ENCODE results near the gene ASCL1. TPM values are rescaled to one million over a fixed set of nuclear protein-coding genes. Genes with fewer than 3 reads are reported as not detected.

ASCL1 gene
- total and polyA plus RNA-seq, 9 of the 15 experiments (the other 6 are each of a cell fraction or from before 2014, with no cell fraction given) = 0.01 to 0.09 (median 0.04) TPM; not detected in 3

DNA sequence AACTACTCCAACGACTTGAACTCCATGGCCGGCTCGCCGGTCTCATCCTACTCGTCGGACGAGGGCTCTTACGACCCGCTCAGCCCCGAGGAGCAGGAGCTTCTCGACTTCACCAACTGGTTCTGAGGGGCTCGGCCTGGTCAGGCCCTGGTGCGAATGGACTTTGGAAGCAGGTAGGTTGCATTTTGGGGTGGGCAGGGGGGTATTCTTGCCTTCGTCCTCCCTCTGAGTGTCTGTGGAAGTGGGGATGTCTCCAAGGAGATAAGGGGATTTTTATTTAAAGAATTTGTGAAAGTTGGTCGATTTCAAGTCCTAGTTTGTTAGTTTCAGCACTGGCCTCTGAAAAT lies 1.3 kb downstream of the ASCL1 start:
- no peaks in the 10 kb centered on the region for H3K79me2 ChIP-seq (ENCODE audit: control insufficient read depth, insufficient read depth, low read length)
- intact Hi-C loops (cut with micrococcal nuclease) (no loop called here), in situ Hi-C loops (cut with MboI) (no loop called here)
- ATAC-seq (no peak), FAIRE-seq (no peak), DNase-seq (ENCODE audit: extremely low read depth in 1 of 4, low spot score in 3 of 4) (no peak)
- H3K9ac ChIP-seq (ENCODE audit: insufficient read depth in 1 of 2, low read depth in 2 of 2, low read length in 2 of 2) = no peak overlapping the region
- ChIA-PET POLR2A (no interaction called here), CTCF (ENCODE audit: low intra/inter-chr PET ratio) (no interaction called here)
- no peak overlapping the region for H3K27ac ChIP-seq (ENCODE audit: extremely low read depth, low read depth, low read length)
- H3K4me1 ChIP-seq (replicated peaks in 1 of 2; ENCODE audit: control insufficient read depth in 2 of 2, insufficient read depth in 2 of 2, low read length in 2 of 2) = peaks cover 0 to 7% of the 10 kb centered on the region in 2 experiments; a peak in 1 of 5 replicates
- H3K36me3 ChIP-seq (ENCODE audit: control insufficient read depth, insufficient read depth, low read length) = no peaks in the 10 kb centered on the region
- TF ChIP-seq CREBBP (IDR thresholded peaks at IDR 0.05; ENCODE audit: low read depth, low read length) = no peak
- TF ChIP-seq, protein P1, sequence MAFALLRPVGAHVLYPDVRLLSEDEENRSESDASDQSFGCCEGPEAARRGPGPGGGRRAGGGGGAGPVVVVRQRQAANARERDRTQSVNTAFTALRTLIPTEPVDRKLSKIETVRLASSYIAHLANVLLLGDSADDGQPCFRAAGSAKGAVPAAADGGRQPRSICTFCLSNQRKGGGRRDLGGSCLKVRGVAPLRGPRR (CRISPR knock-in tag; IDR thresholded peaks at IDR 0.05) = no peak
- TF ChIP-seq ZNF57 (CRISPR knock-in tag; IDR thresholded peaks at IDR 0.05) = no peak
- TF ChIP-seq HDAC6 (IDR thresholded peaks at IDR 0.05; ENCODE audit: low read depth, low read length) = no peak
- TF ChIP-seq TOE1 (IDR thresholded peaks at IDR 0.05; ENCODE audit: borderline replicate concordance) = no peak
- TF ChIP-seq TOE1 (CRISPR knock-in tag; IDR thresholded peaks at IDR 0.05; ENCODE audit: borderline replicate concordance, low read depth) = no peak
- TF ChIP-seq ADNP (tag; IDR thresholded peaks at IDR 0.05) = no peak
- TF ChIP-seq NR2F6 (CRISPR knock-in tag; IDR thresholded peaks at IDR 0.05) = no peak
- no peak for TF ChIP-seq MAZ (CRISPR knock-in tag; conservative IDR thresholded peaks at IDR 0.05 in 1 of 2, IDR thresholded peaks at IDR 0.05 in 1 of 2)
- TF ChIP-seq, protein P2, sequence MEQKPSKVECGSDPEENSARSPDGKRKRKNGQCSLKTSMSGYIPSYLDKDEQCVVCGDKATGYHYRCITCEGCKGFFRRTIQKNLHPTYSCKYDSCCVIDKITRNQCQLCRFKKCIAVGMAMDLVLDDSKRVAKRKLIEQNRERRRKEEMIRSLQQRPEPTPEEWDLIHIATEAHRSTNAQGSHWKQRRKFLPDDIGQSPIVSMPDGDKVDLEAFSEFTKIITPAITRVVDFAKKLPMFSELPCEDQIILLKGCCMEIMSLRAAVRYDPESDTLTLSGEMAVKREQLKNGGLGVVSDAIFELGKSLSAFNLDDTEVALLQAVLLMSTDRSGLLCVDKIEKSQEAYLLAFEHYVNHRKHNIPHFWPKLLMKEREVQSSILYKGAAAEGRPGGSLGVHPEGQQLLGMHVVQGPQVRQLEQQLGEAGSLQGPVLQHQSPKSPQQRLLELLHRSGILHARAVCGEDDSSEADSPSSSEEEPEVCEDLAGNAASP (IDR thresholded peaks at IDR 0.05) = no peak
- TF ChIP-seq GABPB2 (CRISPR knock-in tag; conservative IDR thresholded peaks at IDR 0.05) = no peak
- TF ChIP-seq SMAD4 (CRISPR knock-in tag; conservative IDR thresholded peaks at IDR 0.05) = no peak
- TF ChIP-seq POLR2H (tag; IDR thresholded peaks at IDR 0.05; ENCODE audit: low read depth) = no peak
- no peak overlapping the region for H3K4me3 ChIP-seq
- no TSS peak for BruUV-seq (replicated peaks)
- no peaks in the 10 kb centered on the region for H3K9me1 ChIP-seq (ENCODE audit: control insufficient read depth, insufficient read depth, low read length)
- no peaks in the 10 kb centered on the region for H4K20me1 ChIP-seq (replicated peaks; ENCODE audit: control insufficient read depth, insufficient read depth, low read length)
- WGBS (ENCODE audit: insufficient coverage, low coverage, missing lambda C conversion rate) = 0% methylated on average over 14 of the region's 15 CpGs
- peaks cover 2 to 29% of the 10 kb centered on the region in 2 experiments; a peak in 4 of 5 replicates for H3K27me3 ChIP-seq (ENCODE audit: control insufficient read depth in 2 of 2, insufficient read depth in 2 of 2, low read length in 2 of 2)
- H2AFZ ChIP-seq (ENCODE audit: low read depth, low read length) = no peak overlapping the region
- no peak overlapping the region for H3K4me2 ChIP-seq (ENCODE audit: insufficient read depth, low read length)
- no peaks in the 10 kb centered on the region for H3K9me3 ChIP-seq (replicated peaks; ENCODE audit: control insufficient read depth, insufficient read depth, low read depth, low read length)
